Hepatocyte (in vitro differentiated cells): ENCODE measurements around the gene ME3. TPM values are rescaled to one million over a fixed set of nuclear protein-coding genes. Genes with fewer than 3 reads are reported as not detected.

Experiments
- DNase-seq: peaks from one replicate; pipeline ENCODE4 v3.0.0-alpha.2; 2016; ENCODE audit warnings: low spot score
- H2AFZ ChIP-seq: fragments of 200-600 bp; sonication (generic); 2 replicates; pipeline ENCODE4 v1.6.0; 2016; ENCODE audit warnings: antibody characterized with exemption, mild to moderate bottlenecking
- H3K27ac ChIP-seq: fragments of 200-600 bp; sonication (generic); 2 replicates; pipeline ENCODE4 v1.5.1; 2016; ENCODE audit warnings: mild to moderate bottlenecking
- H3K27me3 ChIP-seq: fragments of 200-600 bp; sonication (generic); 2 replicates; pipeline ENCODE4 v1.6.1; 2016
- H3K36me3 ChIP-seq: fragments of 200-600 bp; sonication (generic); replicated peaks from 2 replicates; pipeline ENCODE4 v1.5.1; 2016; ENCODE audit warnings: low read depth; ENCODE audit not compliant: insufficient read depth
- H3K4me1 ChIP-seq: fragments of 200-600 bp; sonication (generic); 2 replicates; pipeline ENCODE4 v1.5.1; 2016; ENCODE audit warnings: mild to moderate bottlenecking, moderate library complexity; ENCODE audit not compliant: insufficient read depth
- H3K4me2 ChIP-seq: fragments of 200-600 bp; sonication (generic); 2 replicates; pipeline ENCODE4 v1.6.0; 2016
- H3K4me3 ChIP-seq: fragments of 200-600 bp; sonication (generic); 2 replicates; pipeline ENCODE4 v1.5.1; 2016; ENCODE audit warnings: mild to moderate bottlenecking
- H3K79me2 ChIP-seq: fragments of 200-600 bp; sonication (generic); 2 replicates; pipeline ENCODE4 v1.6.0; 2017; ENCODE audit warnings: mild to moderate bottlenecking
- H3K9me2 ChIP-seq: fragments of 200-600 bp; sonication (generic); replicated peaks from 2 replicates; pipeline ENCODE4 v1.6.0; 2017; ENCODE audit warnings: mild to moderate bottlenecking; ENCODE audit not compliant: insufficient read depth
- H3K9me3 ChIP-seq: fragments of 200-600 bp; sonication (generic); 2 replicates; pipeline ENCODE4 v1.5.1; 2016; ENCODE audit warnings: low read depth, mild to moderate bottlenecking
- H4K20me1 ChIP-seq: fragments of 200-600 bp; sonication (generic); 2 replicates; pipeline ENCODE4 v1.6.0; 2016; ENCODE audit warnings: mild to moderate bottlenecking; ENCODE audit not compliant: insufficient read depth, poor library complexity, severe bottlenecking
- CTCF ChIP-seq: fragments of 200-600 bp; sonication (generic); IDR thresholded peaks from 2 replicates; pipeline ENCODE4 v1.5.1; 2016; ENCODE audit warnings: antibody characterized with exemption, mild to moderate bottlenecking; ENCODE audit not compliant: poor library complexity
- EZH2 ChIP-seq: fragments of 200-600 bp; sonication (generic); IDR thresholded peaks from 2 replicates; pipeline ENCODE4 v1.6.1; 2016; ENCODE audit warnings: antibody characterized with exemption, mild to moderate bottlenecking, borderline replicate concordance
- EZH2phosphoT487 ChIP-seq: fragments of 200-600 bp; sonication (generic); IDR thresholded peaks from one replicate; pipeline ENCODE4 v1.6.1; 2018; ENCODE audit warnings: antibody characterized with exemption, mild to moderate bottlenecking, low read depth, moderate library complexity; ENCODE audit not compliant: unreplicated experiment, severe bottlenecking
- WGBS: methylation state at CpG from one replicate; pipeline ENCODE4 v1.1.6; 2016; ENCODE audit warnings: low lambda C conversion rate; ENCODE audit errors: missing lambda C conversion rate; 5-methylcytosine and 5-hydroxymethylcytosine counted together
- polyA plus RNA-seq: library from polyadenylated mRNA; unstranded; fragments of >200 nt; fragmentation: Nextera tagmentation; extraction: Ambion mirVana; gene quantifications from 2 replicates; pipeline ENCODE4 v1.2.1, GENCODE V29; 2016
- total RNA-seq: library from RNA; depleted of rRNA; stranded (reverse); fragments of >200 nt; gene quantifications from 2 replicates; pipeline ENCODE4 v1.2.3, GENCODE V29; 2014

ME3 gene
- total and polyA plus RNA-seq, 2 experiments from 2014 or later, result 10.3 to 16.1 TPM

GRCh38 chr11:86675017-86675416 is 2.6 kb upstream of the ME3 start:
- Histone ChIP-seq H3K27ac (peak overlapping the region; percentile 17), H4K20me1 (no peaks in the 10 kb centered on the region), H3K79me2 (no peaks in the 10 kb centered on the region), H3K4me1 (peaks cover 10% of the 10 kb centered on the region), H3K27me3 (peaks cover 3% of the 10 kb centered on the region), H3K9me2 (no peaks in the 10 kb centered on the region), H3K9me3 (no peaks in the 10 kb centered on the region), H3K4me2 (no peak overlapping the region), H3K4me3 (no peak overlapping the region), H2AFZ (no peak overlapping the region), H3K36me3 (no peaks in the 10 kb centered on the region)
- TF ChIP-seq EZH2phosphoT487, result no peak
- TF ChIP-seq EZH2, result no peak
- TF ChIP-seq CTCF, result no peak
- DNase-seq, result no peak
- WGBS, result 69% methylated on average over 2 of the region's 2 CpGs

- WGBS, result 85% methylated on average over 6 of the region's 6 CpGs
- Histone ChIP-seq H3K27ac (peak overlapping the region; percentile 17), H3K4me3 (no peak overlapping the region), H3K9me3 (no peaks in the 10 kb centered on the region), H3K9me2 (no peaks in the 10 kb centered on the region), H4K20me1 (no peaks in the 10 kb centered on the region), H3K4me2 (no peak overlapping the region), H2AFZ (no peak overlapping the region), H3K4me1 (peaks cover 10% of the 10 kb centered on the region), H3K27me3 (peaks cover 3% of the 10 kb centered on the region), H3K79me2 (no peaks in the 10 kb centered on the region), H3K36me3 (no peaks in the 10 kb centered on the region)
- DNase-seq, result no peak
- TF ChIP-seq CTCF (no peak), EZH2phosphoT487 (no peak), EZH2 (no peak)
These were observed 1.7 kb upstream of the ME3 start for GRCh38 chr11:86673872-86674750.

GRCh38 chr11:86673055-86673843 is 833 bp upstream of the ME3 start:
- no peak for DNase-seq
- no peaks in the 10 kb centered on the region for H3K36me3 ChIP-seq
- H3K9me2 ChIP-seq, result no peaks in the 10 kb centered on the region
- H3K9me3 ChIP-seq, result no peaks in the 10 kb centered on the region
- H3K4me2 ChIP-seq, result peak overlapping the region; percentile 94
- no peaks in the 10 kb centered on the region for H4K20me1 ChIP-seq
- H3K27me3 ChIP-seq, result peaks cover 3% of the 10 kb centered on the region
- TF ChIP-seq EZH2phosphoT487, result no peak
- TF ChIP-seq CTCF, result no peak
- no peak for TF ChIP-seq EZH2
- no peak overlapping the region for H3K27ac ChIP-seq
- no peak overlapping the region for H2AFZ ChIP-seq
- WGBS, result 94% methylated on average over 8 of the region's 8 CpGs
- peaks cover 10% of the 10 kb centered on the region for H3K4me1 ChIP-seq
- no peaks in the 10 kb centered on the region for H3K79me2 ChIP-seq
- no peak overlapping the region for H3K4me3 ChIP-seq
